A549 (cell line): ENCODE results near the gene ZG16B. TPM values are rescaled to one million over a fixed set of nuclear protein-coding genes. Genes with fewer than 3 reads are reported as not detected.

ENCODE experiments used
- ATAC-seq, 2 experiments: fragments of 200-7000 bp in 1 of 2; fragments of >200 bp in 1 of 2; cut with Nextera tagmentation in 1 of 2; cut with Tn5 transposase in 1 of 2; 3 replicates each; pipeline versions ENCODE4 v1.8.0 to v1.9.1; 2018 to 2020; ENCODE audit warnings: mild to moderate bottlenecking in 1 of 2, moderate library complexity in 1 of 2
- CTCF ChIA-PET: fragments of 300-600 bp; sonication (Branson Sonifier 250); formaldehyde crosslinking; extraction: SDS; loops from one replicate; lab custom pipeline; 2021; ENCODE audit warnings: antibody characterized with exemption, inconsistent platforms; lab: Yijun Ruan, JAX
- POLR2A ChIA-PET: fragments of 350-600 bp; formaldehyde crosslinking; extraction: SDS; loops from one replicate; lab custom pipeline; 2021; ENCODE audit warnings: antibody characterized with exemption, inconsistent platforms; lab: Yijun Ruan, JAX
- DNase-seq, 2 experiments: peaks; one replicate each; pipeline versions ENCODE4 v3.0.0 to v3.0.0-alpha.2; 2011 to 2016; ENCODE audit warnings: low read depth in 1 of 2, low spot score in 1 of 2
- FAIRE-seq: peaks from 2 replicates; lab custom pipeline; 2011; peaks lifted over from hg19 to GRCh38; lab: Jason Lieb, UNC
- H3K27ac ChIP-seq, 2 experiments: fragments of >200 bp; sonication (Bioruptor Twin); formaldehyde crosslinking; 3 replicates each; pipeline ENCODE4 v1.5.1; 2016 to 2017
- H3K4me1 ChIP-seq: fragments of >200 bp; sonication (Bioruptor Twin); formaldehyde crosslinking; 3 replicates; pipeline ENCODE4 v1.6.1; 2016
- H3K4me2 ChIP-seq: fragments of >200 bp; sonication (Bioruptor Twin); formaldehyde crosslinking; 3 replicates; pipeline ENCODE4 v1.6.1; 2016
- H3K4me3 ChIP-seq: fragments of >200 bp; sonication (Bioruptor Twin); formaldehyde crosslinking; 3 replicates; pipeline ENCODE4 v1.5.1; 2016
- H3K9me3 ChIP-seq: fragments of >200 bp; sonication (Bioruptor Twin); formaldehyde crosslinking; 3 replicates; pipeline ENCODE4 v1.6.1; 2016
- BCL3 ChIP-seq: fragments of >200 bp; sonication (Bioruptor Twin); formaldehyde crosslinking; IDR thresholded peaks from 3 replicates; pipeline ENCODE4 v1.6.1; 2016
- CBX8 ChIP-seq: fragments of 200-600 bp; sonication (generic); IDR thresholded peaks from 2 replicates; pipeline ENCODE4 v1.6.1; 2016
- CEBPB ChIP-seq, 2 experiments: fragments of >200 bp in 1 of 2; sonication (Bioruptor Twin) in 1 of 2; formaldehyde crosslinking in 1 of 2; IDR thresholded peaks; 2 replicates each; pipeline ENCODE4 v1.6.1; 2012 to 2016
- CHD2 ChIP-seq: fragments of 150-350 bp; IDR thresholded peaks from 2 replicates; pipeline ENCODE4 v1.6.1; 2014; ENCODE audit warnings: low read length; ENCODE audit not compliant: partially characterized antibody
- ESRRA ChIP-seq: fragments of 150-350 bp; IDR thresholded peaks from 2 replicates; pipeline ENCODE4 v1.6.1; 2014; ENCODE audit warnings: mild to moderate bottlenecking, low read length, borderline replicate concordance
- HES2 ChIP-seq: fragments of >200 bp; sonication (Bioruptor Twin); formaldehyde crosslinking; IDR thresholded peaks from 2 replicates; pipeline ENCODE4 v1.6.1; 2016
- HMGXB4 ChIP-seq: fragments of 250-450 bp; sonication (Bioruptor Pico); IDR thresholded peaks from 2 replicates; pipeline ENCODE4 v1.5.0; 2021; ENCODE audit warnings: mild to moderate bottlenecking, moderate library complexity, borderline replicate concordance
- HOXA7 ChIP-seq: fragments of 250-450 bp; sonication (Bioruptor Pico); IDR thresholded peaks from 2 replicates; pipeline ENCODE4 v1.5.0; 2020; ENCODE audit warnings: mild to moderate bottlenecking, moderate library complexity
- HOXB13 ChIP-seq: fragments of 250-450 bp; sonication (Bioruptor Pico); IDR thresholded peaks from 2 replicates; pipeline ENCODE4 v1.5.0; 2020; ENCODE audit warnings: low read depth, mild to moderate bottlenecking, moderate library complexity
- JUN ChIP-seq, 2 experiments: fragments of >200 bp; sonication (Bioruptor Twin); formaldehyde crosslinking; IDR thresholded peaks; 2 replicates in 1 of 2; 3 replicates in 1 of 2; pipeline ENCODE4 v1.6.1; 2016 to 2017
- MAFK ChIP-seq: fragments of 450-650 bp; IDR thresholded peaks from 2 replicates; pipeline ENCODE4 v1.6.1; 2014; ENCODE audit not compliant: partially characterized antibody
- MAX ChIP-seq: IDR thresholded peaks from 2 replicates; pipeline ENCODE4 v1.6.1; 2012
- NFE2L2 ChIP-seq: fragments of 150-350 bp; conservative IDR thresholded peaks from 2 replicates; pipeline ENCODE4 v1.6.1; 2014; ENCODE audit warnings: low read length
- RAD21 ChIP-seq, 2 experiments: fragments of >200 bp in 1 of 2; sonication (Bioruptor Twin) in 1 of 2; formaldehyde crosslinking in 1 of 2; IDR thresholded peaks in 1 of 2; conservative IDR thresholded peaks in 1 of 2; 2 replicates in 1 of 2; 3 replicates in 1 of 2; pipeline ENCODE4 v1.6.1; 2012 to 2018; ENCODE audit warnings: inconsistent platforms in 1 of 2
- RCOR1 ChIP-seq: fragments of 150-350 bp; IDR thresholded peaks from 2 replicates; pipeline ENCODE4 v1.6.1; 2014; ENCODE audit warnings: antibody characterized with exemption, low read length, low read depth
- REST ChIP-seq: fragments of 200-600 bp; sonication (generic); IDR thresholded peaks from 2 replicates; pipeline ENCODE4 v1.6.1; 2016; ENCODE audit warnings: antibody characterized with exemption, mild to moderate bottlenecking, moderate library complexity
- SREBF2 ChIP-seq: fragments of 450-650 bp; IDR thresholded peaks from 2 replicates; pipeline ENCODE4 v1.6.1; 2014; ENCODE audit warnings: mild to moderate bottlenecking, moderate library complexity
- TFCP2L1 ChIP-seq: fragments of 250-450 bp; sonication (Bioruptor Pico); IDR thresholded peaks from 2 replicates; pipeline ENCODE4 v1.5.0; 2021; ENCODE audit warnings: mild to moderate bottlenecking
- USF2 ChIP-seq: fragments of 450-650 bp; IDR thresholded peaks from 2 replicates; pipeline ENCODE4 v1.6.1; 2014; ENCODE audit warnings: antibody characterized with exemption
- ZSCAN20 ChIP-seq: fragments of 250-450 bp; sonication (Bioruptor Pico); IDR thresholded peaks from 2 replicates; pipeline ENCODE4 v1.8.0; 2022; ENCODE audit warnings: mild to moderate bottlenecking, moderate library complexity
- WGBS: methylation state at CpG from one replicate; pipeline ENCODE4 v1.1.6; 2017; ENCODE audit errors: missing lambda C conversion rate; 5-methylcytosine and 5-hydroxymethylcytosine counted together
- polyA plus RNA-seq, 4 experiments: library from polyadenylated mRNA; depleted of rRNA in 3 of 4; stranded (reverse); fragments of >200 nt; fragmentation: RNase III in 1 of 4; extraction: RNeasy Plus Mini Kit Qiagen cat#74134 plus additional on column Dnase treatment in 1 of 4; gene quantifications; 2 replicates in 3 of 4; 3 replicates in 1 of 4; pipeline ENCODE4 v1.2.3, GENCODE V29; 2011 to 2017

Gene ZG16B
- polyA plus RNA-seq, 2 of the 4 experiments (the other 2 are of a cell fraction): 0.40 to 0.85 TPM

- DNase-seq: no peak
- ChIA-PET POLR2A (no interaction called here), CTCF (interaction anchor here (0.7 to 1.9 kb wide), 3 partner anchors 12 to 42 kb away, joined by 3 to 8 read pairs (median 3); no protein-coding TSS in a partner anchor)
- no peak overlapping the region for H3K4me2 ChIP-seq
- 79% methylated on average over 11 of the region's 11 CpGs for WGBS
- ATAC-seq: no peak
- H3K4me3 ChIP-seq: no peak overlapping the region
- H3K9me3 ChIP-seq: no peaks in the 10 kb centered on the region
- TF ChIP-seq BCL3: no peak
- TF ChIP-seq MAFK: no peak
- TF ChIP-seq JUN (IDR thresholded peaks at IDR 0.05): no peak
- no peak for TF ChIP-seq RAD21 (conservative IDR thresholded peaks at IDR 0.05 in 1 of 2, IDR thresholded peaks at IDR 0.05 in 1 of 2)
- no peak for TF ChIP-seq ZSCAN20 (CRISPR knock-in tag)
- no peak for TF ChIP-seq HOXA7 (CRISPR knock-in tag)
- TF ChIP-seq CHD2: no peak
- no peak for TF ChIP-seq NFE2L2
- TF ChIP-seq CBX8: no peak
- no peak for TF ChIP-seq USF2
- no peak for TF ChIP-seq REST
- no peak for TF ChIP-seq MAX
- no peak for TF ChIP-seq HES2
- no peak for TF ChIP-seq ESRRA
- TF ChIP-seq CEBPB (IDR thresholded peaks at IDR 0.05): no peak
- TF ChIP-seq RCOR1: no peak
- no peak for TF ChIP-seq HMGXB4 (CRISPR knock-in tag)
- TF ChIP-seq SREBF2: no peak
- no peak for TF ChIP-seq HOXB13 (CRISPR knock-in tag)
- TF ChIP-seq TFCP2L1 (CRISPR knock-in tag): no peak
- peaks cover 7% of the 10 kb centered on the region; the same call in 1 of the 3 replicates for H3K4me1 ChIP-seq
- H3K27ac ChIP-seq: no peak overlapping the region
- no peak for FAIRE-seq
These were observed 4.2 kb upstream of the ZG16B start for GRCh38 chr16:2825906-2826305.
